G401.6 (cell line): ENCODE results near the gene SMC1B.
"Not testable (repeated sequence)": the region's sequence is repeated elsewhere in the genome, so short reads cannot be mapped to it uniquely, and the experiment has no call there.

Experiments used
- FAIRE-seq: peaks from 2 replicates; lab custom pipeline; 2012; peaks lifted over from hg19 to GRCh38; lab: Jason Lieb, UNC

The SMC1B gene

DNA sequence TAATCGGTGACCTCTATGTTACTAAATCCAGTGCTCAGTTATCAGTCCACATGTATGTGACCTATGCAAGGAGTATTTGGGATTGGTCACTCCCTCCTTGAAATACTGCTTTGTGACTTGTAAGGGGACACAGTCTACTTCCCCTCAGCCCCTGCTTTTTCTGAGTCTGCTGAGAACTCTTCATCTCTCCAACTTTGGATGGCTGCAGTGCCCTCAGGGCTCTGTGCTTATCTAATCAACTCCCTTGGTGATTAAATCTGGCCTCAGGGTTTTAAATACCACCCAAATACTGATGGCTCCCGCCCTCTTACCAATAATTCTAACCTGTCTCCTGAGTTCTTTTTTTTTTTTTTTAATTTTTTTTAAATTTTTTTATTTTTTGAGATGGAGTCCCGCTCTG, 63.5 kb downstream of the SMC1B start:
- FAIRE-seq: no peak

DNA sequence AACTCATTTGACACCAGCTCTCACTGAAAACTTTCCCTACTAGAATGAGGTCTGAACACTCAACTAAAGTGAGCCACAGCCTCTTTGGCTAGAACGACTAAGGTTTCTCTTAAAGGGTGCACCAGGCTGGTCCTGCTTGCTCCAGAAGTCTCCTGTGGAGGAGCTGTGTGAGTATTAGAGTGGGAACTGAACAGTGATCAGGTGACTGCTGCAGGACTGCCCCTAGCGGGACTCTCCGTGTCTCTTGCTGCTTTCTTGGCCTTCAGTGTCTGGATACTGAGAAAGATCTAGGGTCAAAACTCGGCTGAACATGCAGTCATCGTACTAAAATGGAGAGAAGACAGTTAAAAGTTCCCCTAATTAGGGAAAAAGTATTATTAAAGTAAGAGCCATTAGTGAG, 69.1 kb downstream of the SMC1B start:
- no peak for FAIRE-seq

DNA sequence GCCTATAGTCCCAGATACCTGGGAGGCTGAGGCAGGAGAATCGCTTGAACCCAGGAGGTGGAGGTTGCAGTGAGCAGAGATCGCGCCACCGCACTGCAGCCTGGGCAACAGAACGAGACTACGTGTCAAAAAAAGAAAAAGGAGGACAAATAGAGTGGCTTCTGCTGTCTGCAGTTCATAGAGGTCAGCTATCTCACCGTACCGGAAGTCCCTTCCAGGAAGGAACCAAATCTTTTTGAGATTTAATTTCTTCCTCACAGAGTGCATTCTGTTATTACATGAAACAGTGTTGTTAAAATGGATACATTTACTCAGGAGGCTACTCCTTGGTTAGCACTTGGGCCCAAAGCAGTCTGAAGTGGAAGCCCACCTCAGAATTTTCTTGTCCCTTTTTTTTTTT, 70.3 kb downstream of the SMC1B start:
- no peak for FAIRE-seq

DNA sequence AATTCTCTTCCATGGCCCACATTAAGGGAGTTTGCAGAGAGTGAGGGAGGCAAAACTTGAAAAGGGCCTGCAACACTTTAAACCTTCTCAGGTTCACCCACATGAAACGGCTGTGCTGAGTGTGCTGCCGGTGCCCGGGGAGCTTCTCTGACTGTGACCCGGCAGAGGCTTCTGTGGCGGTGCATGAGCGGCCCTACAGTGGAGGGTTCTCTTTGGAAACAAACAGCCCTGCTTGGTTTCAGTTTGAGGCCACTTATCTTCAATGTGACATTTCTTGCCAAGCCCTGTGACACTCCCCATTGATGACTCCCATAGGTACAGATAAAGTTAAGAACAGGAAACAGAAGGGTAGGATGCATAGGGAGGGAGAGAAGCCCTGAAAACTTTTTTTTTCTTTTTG, 71.9 kb downstream of the SMC1B start:
- no peak for FAIRE-seq

DNA sequence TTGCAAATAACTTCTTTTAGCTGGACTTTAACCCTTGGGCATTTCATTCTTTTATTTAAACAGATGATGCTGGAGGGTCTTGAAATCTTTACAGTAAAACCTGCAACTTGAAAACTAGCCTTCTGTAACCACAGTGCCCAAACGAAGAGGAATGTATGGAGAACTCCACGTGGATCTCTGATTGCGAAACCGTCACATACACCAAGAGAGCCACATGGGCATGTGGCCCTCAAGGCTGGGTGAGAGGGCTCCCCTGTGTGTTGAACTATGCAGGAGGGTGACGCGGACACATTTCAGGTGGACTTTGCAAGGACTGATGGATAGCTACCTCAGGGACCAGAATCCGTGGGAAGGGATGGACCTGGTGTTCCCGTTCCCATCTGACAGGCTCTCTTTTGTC, 73.1 kb downstream of the SMC1B start:
- FAIRE-seq: no peak

DNA sequence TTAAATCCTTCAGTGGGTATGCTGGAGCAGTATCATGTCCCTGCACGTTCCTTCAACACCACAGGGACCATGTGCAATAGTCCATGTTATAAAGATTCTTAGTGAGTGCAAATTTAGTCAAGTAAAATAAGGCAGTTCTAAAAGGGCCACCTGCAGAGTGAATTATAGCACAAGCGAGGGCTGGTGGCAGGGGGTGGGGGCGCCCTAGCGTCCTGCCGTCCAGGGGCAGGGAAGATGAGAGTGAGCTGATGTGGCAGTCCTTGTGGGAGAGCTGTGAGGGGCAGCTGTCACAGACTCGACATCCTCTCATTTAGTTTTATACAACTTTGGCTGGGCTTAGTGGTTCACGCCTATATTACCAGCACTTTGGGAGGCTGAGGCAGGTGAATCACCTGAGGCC, 74.6 kb downstream of the SMC1B start:
- FAIRE-seq: no peak

DNA sequence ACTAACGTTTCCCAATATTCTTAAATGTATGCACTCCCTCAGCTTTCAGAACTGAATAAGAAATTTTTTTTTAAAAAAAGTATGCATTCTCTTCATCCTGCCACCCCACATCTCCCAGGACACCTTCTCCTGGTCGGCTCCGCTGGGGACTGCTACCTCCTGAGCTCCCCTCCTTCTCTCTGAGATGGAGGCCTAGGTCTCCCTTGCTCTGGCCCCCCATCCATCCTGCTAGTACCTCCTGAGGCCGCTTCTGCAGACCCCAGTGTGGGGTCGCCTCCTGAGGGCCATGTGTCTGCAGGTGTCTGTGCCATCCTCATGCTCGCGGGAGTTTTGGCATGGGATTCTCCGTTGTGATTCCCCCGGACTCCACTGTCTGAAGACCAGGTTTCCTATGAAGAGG, 75.9 kb downstream of the SMC1B start:
- no peak for FAIRE-seq

DNA sequence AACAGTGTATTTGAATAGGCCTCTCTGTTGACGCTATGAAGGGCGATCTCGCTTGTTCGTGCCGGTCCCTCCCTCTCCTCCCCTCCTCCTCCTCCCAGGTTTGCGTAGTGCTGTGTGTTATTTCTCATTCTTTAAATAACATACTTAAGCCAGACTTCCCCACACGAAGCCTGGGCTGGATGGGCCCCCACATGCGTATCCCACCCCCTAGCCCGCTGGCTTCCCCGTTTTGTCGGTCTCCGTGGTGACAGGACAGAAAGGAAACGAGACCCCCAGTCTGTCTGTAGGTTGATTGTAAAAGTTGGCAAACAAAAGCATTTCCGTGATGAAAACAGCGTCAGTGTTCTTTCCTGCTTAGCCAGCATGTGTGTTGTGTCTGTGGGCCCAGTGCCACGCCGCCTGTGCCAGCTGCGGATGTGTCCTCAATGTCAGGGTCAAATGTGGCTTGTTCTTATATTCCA, 76.4 kb downstream of the SMC1B start:
- FAIRE-seq: no peak

DNA sequence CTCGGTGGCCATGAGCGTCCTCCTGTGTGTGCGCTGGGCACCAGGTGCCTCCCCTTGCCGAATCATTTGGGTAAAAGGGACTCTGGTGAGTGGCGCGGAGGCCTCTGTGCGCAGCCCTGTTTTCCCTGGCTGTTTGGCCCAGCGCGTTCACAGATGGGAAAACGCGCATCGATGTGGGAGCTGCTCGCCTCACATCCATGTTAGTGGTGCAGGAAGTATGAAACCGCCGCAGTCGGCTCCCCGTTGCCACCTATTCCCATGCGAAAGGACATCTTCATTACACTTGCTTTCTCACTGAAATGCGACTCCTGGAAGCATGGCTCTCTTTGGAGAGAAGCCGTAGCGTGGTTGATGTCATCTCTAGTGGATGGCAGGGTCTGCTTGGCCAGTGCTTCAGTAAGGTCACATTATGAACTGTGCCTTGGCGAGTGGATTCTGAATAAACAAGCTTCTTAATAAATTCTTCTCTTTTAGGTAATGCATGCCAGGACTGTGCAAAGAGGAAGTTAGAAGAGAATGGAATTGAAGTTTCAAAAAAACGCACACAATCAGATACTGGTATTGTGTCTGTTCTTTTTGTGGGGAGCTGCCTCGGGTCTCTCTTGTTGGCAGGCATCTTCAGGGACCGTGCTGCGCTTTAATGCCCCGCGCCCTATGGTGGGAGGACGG, 77.4 kb downstream of the SMC1B start:
- no peak for FAIRE-seq

DNA sequence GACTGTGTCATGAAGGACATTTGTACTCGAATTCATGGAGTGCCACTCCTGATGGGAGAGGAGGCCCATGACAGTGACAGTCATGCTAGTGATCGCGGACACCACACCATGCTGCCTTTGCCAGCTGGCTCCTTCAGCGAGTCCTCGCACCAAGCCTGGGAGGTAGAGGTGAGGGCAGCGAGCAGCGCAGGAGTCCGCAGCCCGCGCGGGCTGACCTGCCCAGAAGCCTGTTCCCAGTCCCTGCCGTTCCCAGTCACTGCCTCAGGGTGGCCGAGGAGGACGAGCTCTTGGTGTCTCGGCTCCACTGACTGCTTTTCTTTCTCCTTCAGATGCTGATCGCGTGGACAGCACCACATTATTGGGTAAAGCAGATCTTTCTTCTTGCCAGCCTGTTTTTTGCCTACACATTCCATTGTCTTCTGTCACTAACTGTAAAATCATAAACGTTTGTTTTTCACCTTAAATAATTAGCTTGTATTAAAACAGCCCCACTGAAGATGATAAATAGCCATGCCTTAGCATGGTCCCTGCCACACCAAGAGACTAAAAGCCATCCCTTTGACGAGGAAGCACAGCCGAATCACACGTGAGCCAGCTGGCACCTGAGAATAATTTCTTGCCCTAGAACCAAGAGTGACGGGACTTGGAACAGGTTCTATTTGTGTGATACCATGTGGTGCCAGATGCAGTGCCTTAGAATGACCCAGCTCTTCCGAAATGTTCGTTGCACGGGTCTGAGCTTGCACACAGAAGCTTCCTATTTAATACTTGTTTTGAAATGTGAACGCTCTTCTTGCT, 78.2 kb downstream of the SMC1B start:
- no peak for FAIRE-seq

DNA sequence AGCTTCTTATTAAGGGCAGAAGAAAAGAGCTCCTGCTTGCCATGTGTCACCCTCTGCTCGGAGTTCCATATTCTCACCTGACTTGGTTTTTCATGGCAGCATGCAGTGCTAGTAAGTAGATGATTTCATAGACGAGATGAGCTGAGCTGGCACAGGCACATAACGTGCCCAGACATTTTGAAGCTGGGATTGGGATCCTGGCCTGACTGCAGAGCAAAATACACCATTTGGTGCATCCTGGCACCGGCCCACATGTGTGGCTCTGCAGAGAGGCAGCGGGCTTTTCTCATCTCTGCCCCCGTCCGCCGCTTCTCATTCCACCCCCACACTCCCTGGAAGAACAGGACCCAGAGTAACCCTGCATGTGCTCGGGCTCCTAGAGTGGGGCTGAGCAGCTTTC, 78.9 kb downstream of the SMC1B start:
- no peak for FAIRE-seq

DNA sequence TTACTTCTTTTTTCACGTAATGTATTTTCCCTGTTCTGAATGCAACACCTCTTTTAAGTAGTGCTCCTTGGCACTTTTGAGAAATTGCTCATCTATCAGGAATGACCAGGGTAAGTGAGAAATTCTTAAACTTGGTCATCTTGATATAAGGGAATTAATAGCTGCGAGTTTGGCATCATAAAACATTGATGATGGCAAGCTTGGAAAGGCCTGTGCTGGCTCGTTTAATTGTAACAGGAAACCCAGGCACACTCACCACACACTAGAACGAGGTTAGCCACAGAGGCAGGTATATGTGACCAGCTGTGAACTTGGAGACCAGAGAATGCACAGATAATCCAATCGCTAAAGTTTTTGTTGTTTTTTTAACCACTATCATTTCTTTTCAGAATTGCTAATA, 79.3 kb downstream of the SMC1B start:
- no peak for FAIRE-seq

DNA sequence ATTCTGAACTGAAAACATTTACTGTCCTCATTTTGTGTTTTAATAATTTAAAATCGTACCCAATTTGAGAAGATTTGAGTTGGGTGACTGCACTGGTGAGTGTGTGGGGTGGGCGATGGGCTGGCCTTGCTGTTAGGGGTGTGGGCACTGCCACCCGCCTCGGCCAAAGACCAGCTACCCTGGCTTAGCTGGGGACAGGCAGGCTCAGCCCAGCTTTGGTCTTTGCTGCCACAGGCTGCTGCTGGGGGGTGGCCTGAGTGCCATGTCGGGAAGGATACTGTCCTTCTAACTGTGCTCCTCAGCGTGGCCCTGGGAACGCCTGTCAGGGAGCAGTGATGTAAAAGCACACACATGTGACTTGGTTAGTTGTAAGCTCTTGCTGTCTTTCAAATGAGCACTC, 81.4 kb downstream of the SMC1B start:
- no peak for FAIRE-seq

DNA sequence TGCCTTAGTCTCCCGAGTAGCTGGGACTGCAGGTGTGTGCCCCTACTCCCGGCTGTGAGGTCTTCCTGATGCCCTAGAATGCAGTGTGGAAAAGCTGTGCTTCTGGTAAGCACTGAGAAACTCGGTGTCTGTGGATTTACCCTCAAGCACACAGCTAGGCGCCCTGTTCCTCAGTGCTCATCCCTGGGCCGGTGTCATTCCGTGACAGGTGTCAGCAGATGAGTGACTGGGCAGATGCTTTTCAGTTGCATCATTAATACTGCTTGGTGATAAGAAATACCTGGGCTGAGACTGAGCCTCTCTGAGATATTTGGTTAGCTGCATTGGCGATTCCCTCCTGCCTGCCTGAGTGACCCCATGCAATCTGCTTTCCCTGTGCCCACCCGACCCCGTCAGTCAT, 81.9 kb downstream of the SMC1B start:
- no peak for FAIRE-seq

DNA sequence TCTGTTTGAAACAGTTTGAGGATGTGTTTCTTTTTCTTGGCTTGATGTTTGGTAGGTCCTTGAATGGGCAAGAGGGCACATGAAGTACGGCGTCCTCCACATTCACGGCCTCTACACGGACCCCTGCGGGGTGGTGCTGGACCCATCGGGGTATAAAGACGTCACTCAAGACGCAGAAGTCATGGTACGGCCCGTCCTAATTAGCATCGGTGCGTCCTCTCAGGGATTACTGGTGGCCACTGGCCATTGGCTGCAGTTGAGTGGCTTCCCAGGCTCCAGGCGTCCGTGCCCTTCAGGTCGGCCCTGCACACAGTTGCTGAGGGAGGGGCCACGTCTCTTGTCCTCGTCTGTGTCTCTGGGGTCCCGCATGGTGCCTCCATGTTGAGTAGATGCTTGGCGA, 82.9 kb downstream of the SMC1B start:
- FAIRE-seq: no peak

DNA sequence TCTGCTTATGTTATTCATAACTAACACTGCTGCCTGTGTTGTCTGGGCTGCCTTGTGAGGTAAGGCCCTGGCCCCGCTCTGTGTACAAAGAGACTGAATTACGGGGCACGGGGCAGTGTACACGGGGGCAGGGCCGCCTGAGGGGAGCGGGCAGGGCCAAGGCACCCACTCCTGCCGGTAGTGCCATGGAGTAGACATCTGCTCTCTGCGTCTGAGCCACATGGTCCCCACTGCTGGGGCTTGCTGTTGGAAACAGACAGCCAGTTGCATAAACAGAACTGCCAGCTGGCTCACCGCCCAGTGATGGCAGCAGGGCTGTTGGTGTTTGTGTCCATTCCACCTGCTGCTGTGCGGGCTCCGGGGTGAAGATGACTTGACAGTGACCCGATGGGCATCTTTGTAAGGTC, 83.9 kb downstream of the SMC1B start:
- FAIRE-seq: no peak

DNA sequence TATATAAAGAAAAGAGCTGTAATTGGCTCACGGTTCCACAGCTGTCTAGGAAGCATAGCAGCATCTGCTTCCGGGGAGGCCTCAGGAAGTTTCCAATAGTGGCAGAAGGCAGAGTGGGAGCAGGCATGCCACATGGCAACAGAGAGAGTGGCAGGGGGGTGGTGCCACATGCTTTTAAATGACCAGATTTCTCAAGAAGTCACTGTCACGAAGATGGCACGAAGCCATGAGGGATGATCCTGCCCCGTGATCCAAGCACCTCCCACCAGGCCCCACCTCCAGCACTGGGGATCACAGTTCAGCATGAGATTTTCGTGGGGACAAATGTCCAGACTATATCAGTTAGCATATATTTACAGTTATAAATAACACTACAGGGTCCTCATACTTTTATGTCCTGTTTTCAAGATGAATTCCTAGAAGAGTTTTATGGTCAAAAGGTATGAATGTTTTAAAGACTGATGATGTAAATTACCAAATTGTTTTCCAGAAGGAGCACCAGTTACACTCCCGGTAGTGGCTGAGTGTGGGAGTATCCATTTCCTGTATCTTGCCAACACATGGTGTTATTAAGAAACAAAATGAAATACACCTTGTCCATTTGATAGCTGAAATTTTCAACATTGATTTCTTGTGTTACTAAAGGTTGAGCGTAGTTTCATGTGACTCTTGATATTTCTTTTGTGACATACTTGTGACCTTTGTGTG, 84.4 kb downstream of the SMC1B start:
- FAIRE-seq: no peak

DNA sequence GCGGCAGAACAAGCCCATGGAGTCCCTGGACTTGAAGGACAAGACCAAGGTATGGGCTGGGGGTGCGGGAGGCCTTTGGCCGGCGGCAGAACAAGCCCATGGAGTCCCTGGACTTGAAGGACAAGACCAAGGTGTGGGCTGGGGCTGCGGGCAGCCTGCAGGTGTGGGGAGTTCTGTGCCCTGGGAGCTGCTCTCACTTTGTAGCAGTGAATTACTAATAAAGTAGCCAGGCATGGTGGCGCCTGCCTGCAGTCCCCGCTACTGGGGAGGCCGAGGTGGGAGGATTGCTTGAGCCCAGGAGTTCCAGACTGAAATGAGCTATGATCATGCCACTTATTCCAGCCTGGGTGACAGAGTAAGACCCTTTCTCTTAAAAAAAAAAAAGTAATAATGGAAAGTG, 85.1 kb downstream of the SMC1B start:
- FAIRE-seq: not testable (repeated sequence)

DNA sequence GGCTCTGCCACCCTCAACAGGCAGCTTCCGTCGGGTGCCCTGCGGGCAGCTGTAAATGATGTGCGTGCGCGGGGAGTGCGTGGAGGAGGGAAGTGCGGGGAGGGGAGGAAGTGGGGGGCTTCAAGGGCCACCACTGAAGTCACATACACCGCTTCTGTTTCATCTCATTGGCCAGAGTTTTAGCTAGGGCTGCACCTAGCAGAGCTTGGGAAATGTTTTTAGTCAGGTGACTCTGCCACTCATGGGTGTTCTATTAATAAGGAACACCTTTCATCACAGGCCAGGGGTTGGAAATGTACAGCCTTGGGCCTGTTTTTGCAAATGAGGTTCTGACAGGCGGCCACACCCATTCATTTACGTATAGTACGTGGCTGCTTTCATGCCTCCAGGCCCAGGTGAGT, 89.1 kb downstream of the SMC1B start:
- no peak for FAIRE-seq

DNA sequence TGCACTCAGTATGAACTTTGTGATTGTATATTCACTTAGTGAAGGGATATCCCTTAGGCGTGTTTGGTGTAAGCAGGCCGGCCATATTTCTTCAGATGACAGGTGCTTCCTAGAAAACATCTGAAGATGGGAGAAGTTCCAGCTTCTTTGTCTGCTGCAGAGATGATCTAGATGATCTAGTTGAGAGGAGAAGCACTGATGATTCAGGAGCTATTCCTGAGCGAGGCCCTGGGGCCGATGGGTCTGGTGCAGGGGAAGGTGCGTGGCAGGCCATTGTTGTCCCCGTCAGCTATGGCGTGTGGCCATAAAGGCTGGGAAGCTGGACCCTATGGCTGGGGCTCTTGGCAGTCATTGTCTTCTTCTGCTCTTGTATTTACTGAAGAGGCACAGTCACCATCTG, 89.7 kb downstream of the SMC1B start:
- FAIRE-seq: no peak

DNA sequence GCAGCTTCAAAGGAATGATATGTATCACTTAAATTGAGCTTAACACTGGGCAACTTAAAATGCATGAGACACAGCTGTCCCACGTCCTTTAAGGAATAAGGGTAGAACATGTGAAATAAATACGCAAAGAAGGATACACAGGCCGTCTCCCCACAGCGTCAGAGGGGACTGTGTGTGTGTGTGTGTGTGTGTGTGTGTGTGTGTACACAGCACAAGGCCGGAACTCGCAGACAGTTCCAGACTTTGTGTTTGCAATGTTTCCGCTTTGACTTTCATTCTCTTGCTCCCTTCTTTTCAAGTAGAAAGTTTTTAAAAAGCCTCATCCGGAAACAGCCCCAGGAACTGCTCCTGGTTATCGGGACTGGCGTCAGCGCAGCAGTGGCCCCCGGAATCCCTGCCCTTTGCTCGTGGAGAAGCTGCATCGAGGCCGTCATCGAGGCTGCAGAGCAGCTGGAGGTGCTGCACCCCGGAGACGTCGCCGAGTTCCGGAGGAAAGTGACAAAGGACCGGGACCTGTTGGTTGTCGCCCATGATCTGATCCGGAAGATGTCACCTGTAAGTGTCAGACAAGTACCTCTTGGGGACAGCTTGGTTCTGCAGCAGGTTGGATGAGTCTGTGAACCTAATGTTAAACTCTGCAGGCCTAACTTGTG, 90.4 kb downstream of the SMC1B start:
- FAIRE-seq: no peak

DNA sequence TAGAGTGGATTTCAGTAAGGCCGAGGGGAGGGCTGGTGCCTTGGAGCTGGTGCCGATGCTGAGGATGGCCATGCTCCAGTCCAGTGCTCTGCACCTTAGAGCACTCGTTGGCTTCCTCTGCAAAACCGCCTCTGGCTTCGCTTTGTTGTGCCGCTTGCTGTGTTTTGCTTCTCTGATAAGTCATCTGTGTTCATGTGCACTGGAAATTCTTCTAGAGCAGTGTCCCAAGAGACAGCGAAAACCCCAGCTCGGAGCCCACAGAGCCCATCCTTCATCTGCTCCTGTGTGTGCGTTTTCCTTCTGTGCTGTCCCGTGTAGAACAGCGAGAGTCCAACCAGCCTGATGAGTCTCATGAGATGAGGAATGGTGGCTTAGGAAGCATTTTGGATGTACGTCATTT, 91.6 kb downstream of the SMC1B start:
- no peak for FAIRE-seq
